Hepatocyte (in vitro differentiated cells): ENCODE results near the gene SRSF2. TPM values are rescaled to one million over a fixed set of nuclear protein-coding genes. Genes with fewer than 3 reads are reported as not detected.
A peak's percentile ranks its signal among the peaks of the same experiment; 100 is the strongest.

Source experiments
- DNase-seq: peaks from one replicate; pipeline ENCODE4 v3.0.0-alpha.2; 2016; ENCODE audit warnings: low spot score
- H2AFZ ChIP-seq: fragments of 200-600 bp; sonication (generic); 2 replicates; pipeline ENCODE4 v1.6.0; 2016; ENCODE audit warnings: antibody characterized with exemption, mild to moderate bottlenecking
- H3K27ac ChIP-seq: fragments of 200-600 bp; sonication (generic); 2 replicates; pipeline ENCODE4 v1.5.1; 2016; ENCODE audit warnings: mild to moderate bottlenecking
- H3K27me3 ChIP-seq: fragments of 200-600 bp; sonication (generic); 2 replicates; pipeline ENCODE4 v1.6.1; 2016
- H3K36me3 ChIP-seq: fragments of 200-600 bp; sonication (generic); replicated peaks from 2 replicates; pipeline ENCODE4 v1.5.1; 2016; ENCODE audit warnings: low read depth; ENCODE audit not compliant: insufficient read depth
- H3K4me1 ChIP-seq: fragments of 200-600 bp; sonication (generic); 2 replicates; pipeline ENCODE4 v1.5.1; 2016; ENCODE audit warnings: mild to moderate bottlenecking, moderate library complexity; ENCODE audit not compliant: insufficient read depth
- H3K4me2 ChIP-seq: fragments of 200-600 bp; sonication (generic); 2 replicates; pipeline ENCODE4 v1.6.0; 2016
- H3K4me3 ChIP-seq: fragments of 200-600 bp; sonication (generic); 2 replicates; pipeline ENCODE4 v1.5.1; 2016; ENCODE audit warnings: mild to moderate bottlenecking
- H3K79me2 ChIP-seq: fragments of 200-600 bp; sonication (generic); 2 replicates; pipeline ENCODE4 v1.6.0; 2017; ENCODE audit warnings: mild to moderate bottlenecking
- H3K9me2 ChIP-seq: fragments of 200-600 bp; sonication (generic); replicated peaks from 2 replicates; pipeline ENCODE4 v1.6.0; 2017; ENCODE audit warnings: mild to moderate bottlenecking; ENCODE audit not compliant: insufficient read depth
- H3K9me3 ChIP-seq: fragments of 200-600 bp; sonication (generic); 2 replicates; pipeline ENCODE4 v1.5.1; 2016; ENCODE audit warnings: low read depth, mild to moderate bottlenecking
- H4K20me1 ChIP-seq: fragments of 200-600 bp; sonication (generic); 2 replicates; pipeline ENCODE4 v1.6.0; 2016; ENCODE audit warnings: mild to moderate bottlenecking; ENCODE audit not compliant: insufficient read depth, poor library complexity, severe bottlenecking
- EZH2 ChIP-seq: fragments of 200-600 bp; sonication (generic); IDR thresholded peaks from 2 replicates; pipeline ENCODE4 v1.6.1; 2016; ENCODE audit warnings: antibody characterized with exemption, mild to moderate bottlenecking, borderline replicate concordance
- EZH2phosphoT487 ChIP-seq: fragments of 200-600 bp; sonication (generic); IDR thresholded peaks from one replicate; pipeline ENCODE4 v1.6.1; 2018; ENCODE audit warnings: antibody characterized with exemption, mild to moderate bottlenecking, low read depth, moderate library complexity; ENCODE audit not compliant: unreplicated experiment, severe bottlenecking
- WGBS: methylation state at CpG from one replicate; pipeline ENCODE4 v1.1.6; 2016; ENCODE audit warnings: low lambda C conversion rate; ENCODE audit errors: missing lambda C conversion rate; 5-methylcytosine and 5-hydroxymethylcytosine counted together
- polyA plus RNA-seq: library from polyadenylated mRNA; unstranded; fragments of >200 nt; fragmentation: Nextera tagmentation; extraction: Ambion mirVana; gene quantifications from 2 replicates; pipeline ENCODE4 v1.2.1, GENCODE V29; 2016
- total RNA-seq: library from RNA; depleted of rRNA; stranded (reverse); fragments of >200 nt; gene quantifications from 2 replicates; pipeline ENCODE4 v1.2.3, GENCODE V29; 2014
- TF ChIP-seq, protein P1 (sequence below): fragments of 200-600 bp; sonication (generic); IDR thresholded peaks from 2 replicates; pipeline ENCODE4 v1.5.1; 2016; ENCODE audit warnings: antibody characterized with exemption, mild to moderate bottlenecking; ENCODE audit not compliant: poor library complexity

Gene SRSF2, protein sequence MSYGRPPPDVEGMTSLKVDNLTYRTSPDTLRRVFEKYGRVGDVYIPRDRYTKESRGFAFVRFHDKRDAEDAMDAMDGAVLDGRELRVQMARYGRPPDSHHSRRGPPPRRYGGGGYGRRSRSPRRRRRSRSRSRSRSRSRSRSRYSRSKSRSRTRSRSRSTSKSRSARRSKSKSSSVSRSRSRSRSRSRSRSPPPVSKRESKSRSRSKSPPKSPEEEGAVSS
- total RNA-seq (152 and 157 TPM in 2 replicates), polyA plus RNA-seq (152 and 173 TPM in 2 replicates)

- Histone ChIP-seq H3K9me2 (no peaks in the 10 kb centered on the region), H3K79me2 (peaks cover 73% of the 10 kb centered on the region), H2AFZ (peak within 1 kb of the TSS; percentile 50), H3K27ac (peak within 1 kb of the TSS; percentile 96), H3K4me1 (peaks cover 28% of the 10 kb centered on the region), H3K4me2 (peak within 1 kb of the TSS; percentile 92), H3K4me3 (peak within 1 kb of the TSS; percentile 83), H4K20me1 (peaks cover 29% of the 10 kb centered on the region), H3K9me3 (no peaks in the 10 kb centered on the region), H3K36me3 (no peaks in the 10 kb centered on the region), H3K27me3 (no peaks in the 10 kb centered on the region)
- WGBS: under 1% methylated on average over 47 of the region's 60 CpGs
- peak; percentile 99 for DNase-seq
- TF ChIP-seq, protein P1, sequence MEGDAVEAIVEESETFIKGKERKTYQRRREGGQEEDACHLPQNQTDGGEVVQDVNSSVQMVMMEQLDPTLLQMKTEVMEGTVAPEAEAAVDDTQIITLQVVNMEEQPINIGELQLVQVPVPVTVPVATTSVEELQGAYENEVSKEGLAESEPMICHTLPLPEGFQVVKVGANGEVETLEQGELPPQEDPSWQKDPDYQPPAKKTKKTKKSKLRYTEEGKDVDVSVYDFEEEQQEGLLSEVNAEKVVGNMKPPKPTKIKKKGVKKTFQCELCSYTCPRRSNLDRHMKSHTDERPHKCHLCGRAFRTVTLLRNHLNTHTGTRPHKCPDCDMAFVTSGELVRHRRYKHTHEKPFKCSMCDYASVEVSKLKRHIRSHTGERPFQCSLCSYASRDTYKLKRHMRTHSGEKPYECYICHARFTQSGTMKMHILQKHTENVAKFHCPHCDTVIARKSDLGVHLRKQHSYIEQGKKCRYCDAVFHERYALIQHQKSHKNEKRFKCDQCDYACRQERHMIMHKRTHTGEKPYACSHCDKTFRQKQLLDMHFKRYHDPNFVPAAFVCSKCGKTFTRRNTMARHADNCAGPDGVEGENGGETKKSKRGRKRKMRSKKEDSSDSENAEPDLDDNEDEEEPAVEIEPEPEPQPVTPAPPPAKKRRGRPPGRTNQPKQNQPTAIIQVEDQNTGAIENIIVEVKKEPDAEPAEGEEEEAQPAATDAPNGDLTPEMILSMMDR: no peak
- TF ChIP-seq EZH2phosphoT487 (no peak), EZH2 (no peak)
Measured at GRCh38 chr17:76737082-76737675, at the start of gene SRSF2. Gene SRSF2, minus strand, starts transcription at chr17:76737331. Its CDS starts 171 bp downstream, at chr17:76737160.

- no peaks in the 10 kb centered on the region for H3K9me3 ChIP-seq
- no peak overlapping the region for H3K27ac ChIP-seq
- H3K27me3 ChIP-seq: no peaks in the 10 kb centered on the region
- no peaks in the 10 kb centered on the region for H3K79me2 ChIP-seq
- DNase-seq: no peak
- H3K4me1 ChIP-seq: peaks cover 11% of the 10 kb centered on the region
- no peak overlapping the region for H3K4me2 ChIP-seq
- no peak overlapping the region for H3K4me3 ChIP-seq
- H3K9me2 ChIP-seq: no peaks in the 10 kb centered on the region
- no peaks in the 10 kb centered on the region for H4K20me1 ChIP-seq
- WGBS: 88% methylated on average over 3 of the region's 3 CpGs
- H3K36me3 ChIP-seq: no peaks in the 10 kb centered on the region
- H2AFZ ChIP-seq: no peak overlapping the region
- TF ChIP-seq EZH2: no peak
- TF ChIP-seq, protein P1: no peak
- no peak for TF ChIP-seq EZH2phosphoT487
Measured at GRCh38 chr17:76784926-76785325, 47.8 kb upstream of the SRSF2 start.

DNA sequence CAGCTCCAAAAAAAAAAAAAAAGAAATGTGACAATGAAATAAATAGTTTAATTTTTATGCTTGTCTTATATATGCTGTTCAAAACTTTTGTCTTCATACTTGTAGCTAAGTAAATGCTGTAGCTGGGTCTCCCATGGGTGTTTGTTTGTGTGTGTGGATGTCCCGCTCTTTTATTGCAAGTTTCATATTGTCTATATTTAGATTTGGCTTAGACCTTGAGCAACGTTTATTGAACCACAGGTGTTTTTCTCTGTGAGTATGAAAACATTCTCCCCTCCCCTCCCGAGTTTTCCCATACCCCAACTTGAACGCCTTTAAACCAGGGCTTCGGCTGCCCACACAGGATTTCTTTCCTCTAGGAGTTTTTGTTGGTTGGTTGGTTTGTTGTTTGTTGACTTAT is 46.0 kb upstream of the SRSF2 start:
- Histone ChIP-seq H3K4me2 (no peak overlapping the region), H4K20me1 (no peaks in the 10 kb centered on the region), H3K79me2 (no peaks in the 10 kb centered on the region), H3K27ac (no peak overlapping the region), H3K36me3 (no peaks in the 10 kb centered on the region), H3K4me3 (no peak overlapping the region), H3K9me3 (no peaks in the 10 kb centered on the region), H3K9me2 (no peaks in the 10 kb centered on the region), H3K4me1 (no peaks in the 10 kb centered on the region), H2AFZ (no peak overlapping the region), H3K27me3 (no peaks in the 10 kb centered on the region)
- WGBS: 91% methylated on average over 5 of the region's 5 CpGs
- no peak for DNase-seq
- no peak for TF ChIP-seq EZH2phosphoT487
